AG08395 (cell line): ENCODE results near the gene CDC20B.

ENCODE experiments used
- DNase-seq: peaks from one replicate; pipeline ENCODE4 v3.0.0; 2012; ENCODE audit warnings: mixed read lengths, low spot score

CDC20B gene

GRCh38 chr5:55172937-55173686 lies at the start of gene CDC20B:
Gene CDC20B (minus strand): TSS chr5:55173177. CDS start chr5:55173000, 177 bp downstream.
- peak; percentile 94 for DNase-seq

- no peak for DNase-seq
Measured at GRCh38 chr5:55222092-55222984, 49.4 kb upstream of the CDC20B start.

GRCh38 chr5:55220433-55221185 lies 47.6 kb upstream of the CDC20B start:
- no peak for DNase-seq

- no peak for DNase-seq
Measured at GRCh38 chr5:55219770-55220169, 46.8 kb upstream of the CDC20B start.

GRCh38 chr5:55218967-55219366 lies 46.0 kb upstream of the CDC20B start:
- no peak for DNase-seq

DNA sequence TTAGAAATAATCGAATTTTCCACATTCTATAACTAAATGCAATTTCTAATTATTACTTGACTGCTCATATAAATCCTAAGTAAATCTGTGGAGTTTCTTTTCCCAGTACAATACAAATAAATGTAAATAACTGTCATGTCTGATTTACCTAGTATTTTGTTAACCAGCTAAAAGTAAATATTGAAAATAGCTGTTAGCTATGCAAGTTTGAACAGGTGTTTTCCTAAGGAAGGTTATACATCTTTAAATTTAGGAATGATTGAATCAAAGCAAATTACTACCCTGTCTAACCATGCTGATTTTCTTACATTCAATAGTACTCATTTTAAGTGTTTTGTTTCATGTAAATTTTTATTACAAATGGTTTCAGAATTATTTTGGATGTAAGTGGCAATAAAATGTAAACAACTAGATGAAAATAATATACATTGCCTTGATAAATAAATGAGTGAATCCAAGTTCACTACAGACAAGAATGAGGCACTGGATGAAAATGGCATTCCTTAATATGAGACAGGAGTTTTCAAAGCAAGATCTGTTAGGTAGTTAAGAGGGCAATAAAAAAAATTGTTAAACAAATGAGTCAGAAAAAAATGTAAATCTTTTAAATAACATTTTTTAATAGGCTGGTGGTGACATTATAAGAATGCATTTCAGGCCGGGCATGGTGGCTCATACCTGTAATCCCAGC lies 38.4 kb upstream of the CDC20B start:
- no peak for DNase-seq

GRCh38 chr5:55205001-55205400 lies 32.0 kb upstream of the CDC20B start:
- no peak for DNase-seq

- DNase-seq = no peak
Measured at GRCh38 chr5:55191165-55191564, 18.2 kb upstream of the CDC20B start.

DNA sequence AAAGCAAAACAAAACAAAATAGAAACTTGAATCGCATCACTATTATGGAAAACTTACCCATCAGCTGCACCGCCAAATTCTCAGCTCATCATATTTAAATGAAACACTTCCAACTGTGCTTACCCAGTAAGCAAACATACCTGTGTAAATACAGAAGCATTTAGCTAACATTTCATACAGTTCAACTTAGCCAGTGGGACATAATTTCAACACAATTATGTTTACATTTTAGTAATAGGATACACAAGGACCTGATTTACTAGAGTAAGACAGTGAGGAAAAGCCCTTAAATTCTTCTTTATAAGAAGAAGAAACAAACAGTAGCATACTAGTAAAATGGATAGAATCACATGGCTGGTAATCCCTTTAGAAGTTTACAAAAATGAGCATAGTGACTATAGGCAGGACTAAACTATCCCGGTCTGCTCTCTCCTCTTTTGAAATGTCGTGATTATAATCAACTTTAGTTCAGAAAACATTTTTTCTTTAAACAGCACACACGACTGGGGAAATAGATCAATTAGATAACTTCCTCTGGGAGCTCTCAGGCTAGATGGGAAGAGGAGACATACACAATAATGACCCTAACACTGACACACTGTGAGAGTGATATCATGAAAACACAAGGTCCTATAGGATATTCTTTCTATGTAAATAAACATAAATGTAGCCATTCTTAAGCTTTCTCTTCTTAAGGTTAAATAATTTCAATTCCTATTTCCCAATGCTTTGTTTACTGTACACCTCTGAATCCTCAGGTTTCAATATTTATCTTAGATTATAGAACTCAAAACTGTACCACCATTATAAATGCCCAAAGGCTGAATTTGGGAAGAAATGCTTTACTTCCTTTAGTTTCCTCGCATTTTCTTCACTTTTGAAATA lies 15.9 kb upstream of the CDC20B start:
- no peak for DNase-seq

- DNase-seq = no peak
Measured at GRCh38 chr5:55187370-55187769, 14.4 kb upstream of the CDC20B start.

GRCh38 chr5:55180016-55180415 lies 7.0 kb upstream of the CDC20B start:
- no peak for DNase-seq

- DNase-seq = no peak
Measured at GRCh38 chr5:55177078-55177477, 4.1 kb upstream of the CDC20B start.

DNA sequence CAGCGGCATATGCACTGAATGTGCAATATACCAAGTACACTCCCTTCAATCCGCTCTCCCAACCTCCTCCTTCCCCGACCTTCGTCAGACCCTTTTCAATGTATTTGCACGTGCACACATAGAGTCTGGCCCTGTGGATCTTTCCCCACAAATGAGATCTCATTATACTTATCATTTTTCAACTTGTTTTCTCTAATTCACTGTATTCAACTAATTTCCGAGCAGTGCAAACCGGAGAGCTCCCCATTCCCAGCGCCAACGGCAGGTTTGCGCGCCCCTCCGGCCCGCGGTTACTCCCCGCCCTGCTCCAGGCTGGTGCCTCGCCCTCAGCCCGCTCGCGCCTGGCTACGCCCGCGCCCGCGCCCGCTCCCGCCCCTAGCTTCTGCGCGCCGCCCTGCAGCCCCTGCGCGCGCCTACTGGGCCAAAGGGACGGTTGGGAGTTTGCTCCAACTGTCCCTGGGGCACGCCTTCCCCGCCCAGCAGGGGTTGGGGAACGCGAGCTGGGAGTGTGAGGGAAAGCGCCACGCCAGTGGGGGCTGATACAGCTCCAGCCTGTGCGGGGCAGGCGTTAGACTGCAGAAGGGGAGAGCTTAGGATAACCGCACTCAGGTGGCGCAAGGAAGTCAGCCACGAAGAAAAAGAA lies 3.3 kb upstream of the CDC20B start:
- DNase-seq = peak; percentile 15

DNA sequence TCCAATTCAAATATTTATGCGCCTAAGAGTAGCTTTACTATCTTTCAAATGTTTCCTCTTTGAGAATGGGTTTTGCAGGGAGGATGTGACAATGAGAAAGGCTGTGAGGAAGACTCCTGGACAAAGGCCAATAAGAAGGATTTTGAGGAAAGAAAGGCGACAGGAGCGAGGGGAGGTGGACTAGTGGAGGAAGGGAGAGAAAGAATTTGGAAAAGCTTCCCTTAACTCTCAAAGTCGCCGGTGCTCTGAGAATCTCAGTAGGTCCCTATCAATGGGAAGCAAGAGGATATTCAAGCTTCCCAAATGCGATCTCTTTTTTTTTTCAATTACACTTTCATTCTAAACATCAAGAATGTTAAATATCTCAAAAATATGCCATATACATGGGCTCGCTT lies 2.8 kb upstream of the CDC20B start:
- DNase-seq = no peak

DNA sequence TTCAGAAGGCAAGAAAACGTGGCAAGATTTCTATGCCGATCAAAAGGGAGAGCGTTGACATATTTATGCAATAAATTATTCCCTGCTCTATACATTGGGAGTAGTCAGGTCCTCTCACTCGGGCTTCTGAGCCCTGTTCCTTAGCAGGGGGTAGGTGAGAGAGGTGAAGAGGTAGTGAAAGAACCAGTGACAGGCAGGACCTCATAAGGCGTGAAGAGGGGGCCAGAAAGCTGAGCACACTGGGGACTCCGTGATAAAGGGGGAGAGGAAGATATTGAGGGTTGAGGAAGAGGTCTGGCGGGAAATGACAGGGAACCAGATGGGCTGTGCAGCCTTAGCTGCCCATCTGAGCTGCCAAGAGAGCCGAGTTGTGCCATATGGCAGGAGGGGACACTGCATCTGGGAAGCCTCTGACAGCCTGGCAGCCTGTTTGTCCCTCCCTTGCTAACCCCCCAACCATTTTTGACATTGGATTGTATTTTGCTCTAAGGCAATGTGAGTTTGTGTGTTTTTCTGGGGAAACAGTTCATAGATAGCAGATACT lies 782 bp upstream of the CDC20B start:
- DNase-seq = no peak

GRCh38 chr5:55172051-55172899 lies 702 bp downstream of the CDC20B start:
- DNase-seq = peak; percentile 82

GRCh38 chr5:55171471-55171870 lies 1.5 kb downstream of the CDC20B start:
- no peak for DNase-seq

- no peak for DNase-seq
Measured at GRCh38 chr5:55162666-55163065, 10.3 kb downstream of the CDC20B start.
